ENCODE results near the gene GRK4. TPM values are rescaled to one million over a fixed set of nuclear protein-coding genes. Genes with fewer than 3 reads are reported as not detected.
"Not testable (repeated sequence)": the region's sequence is repeated elsewhere in the genome, so short reads cannot be mapped to it uniquely, and the experiment has no call there.

GRK4 gene
- total and polyA plus RNA-seq, 2 donors (not counting 1 experiment from before 2014, with no cell fraction given), result 0.73 to 2.3 TPM

GRCh38 chr4:3047464-3048286, 84.3 kb downstream of the GRK4 start:
- Histone ChIP-seq H3K27me3 (replicated peaks in 1 of 4; ENCODE audit: control extremely low read depth in 1 of 4, control insufficient read depth in 3 of 4, insufficient read depth in 4 of 4, low read length in 3 of 4) (no peaks in the 10 kb centered on the region), H3K9ac (ENCODE audit: low read length) (peak overlapping the region; percentile 48), H4K20me1 (ENCODE audit: control insufficient read depth, insufficient read depth, low read length, poor library complexity, severe bottlenecking) (no peaks in the 10 kb centered on the region), H3K4me3 (ENCODE audit: control extremely low read depth in 1 of 5, extremely low read depth in 1 of 5, insufficient read depth in 1 of 5, low read depth in 2 of 5, low read length in 4 of 5) (peak overlapping the region in 2 of 5 experiments; percentile 6 to 30), H2AFZ (ENCODE audit: insufficient read depth, low read depth, low read length, poor library complexity, severe bottlenecking) (peak overlapping the region; percentile 44), H3K9me3 (ENCODE audit: control extremely low read depth in 1 of 3, control insufficient read depth in 2 of 3, insufficient read depth in 1 of 3, low read length in 2 of 3) (peaks cover 0 to 12% (median 5%) of the 10 kb centered on the region in 3 donors), H3K27ac (ENCODE audit: low read length in 2 of 2) (peak overlapping the region; percentile 92 to 97), H3K4me2 (replicated peaks; ENCODE audit: low read depth, low read length, poor library complexity, severe bottlenecking) (peak overlapping the region; percentile 54), H3K79me2 (ENCODE audit: control insufficient read depth, insufficient read depth, low read length) (peaks cover 12% of the 10 kb centered on the region), H3K4me1 (ENCODE audit: control insufficient read depth in 2 of 2, insufficient read depth in 2 of 2, low read length in 2 of 2) (peaks cover 42 to 61% of the 10 kb centered on the region in 2 donors), H3K36me3 (replicated peaks in 1 of 2; ENCODE audit: control extremely low read depth in 1 of 2, control insufficient read depth in 1 of 2, extremely low read depth in 1 of 2, insufficient read depth in 2 of 2, low read length in 1 of 2) (no peaks in the 10 kb centered on the region)
- Mint-ChIP-seq H3K9me3 (ENCODE audit: insufficient read depth) (no peaks in the 10 kb centered on the region), H3K27me3 (no peaks in the 10 kb centered on the region), H3K4me3 (peak overlapping the region; percentile 71), H3K27ac (peak overlapping the region; percentile 91), H3K4me1 (peaks cover 44% of the 10 kb centered on the region)
- ATAC-seq (ENCODE audit: low read depth) (peak; percentile 92), DNase-seq (peak; percentile 95)
- 28% methylated on average over 12 of the region's 20 CpGs for WGBS (ENCODE audit: insufficient coverage)
- ChIA-PET CTCF (interaction anchor here (0.9 to 5.0 kb wide), 5 partner anchors 11 to 59 kb away, joined by 3 to 29 read pairs (median 3); no protein-coding TSS in a partner anchor), POLR2A (interaction anchor here (0.6 to 0.8 kb wide), 2 partner anchors 10 to 33 kb away, joined by 3 to 7 read pairs; no protein-coding TSS in a partner anchor)
- intact Hi-C loops (cut with micrococcal nuclease), result loop anchor here (1.0 to 10.0 kb wide), 11 partner anchors 9 to 437 kb away; partner anchors contain the start of genes ADD1, GRK4, HTT and HTT-AS
- TF ChIP-seq EZH2 (IDR thresholded peaks at IDR 0.05; ENCODE audit: borderline replicate concordance, insufficient read depth, low read depth, low read length, poor library complexity, severe bottlenecking) (no peak), CTCF (IDR thresholded peaks at IDR 0.05) (peak; percentile 78)

GRCh38 chr4:3051141-3051897, 87.9 kb downstream of the GRK4 start:
- H3K4me1 ChIP-seq (ENCODE audit: control insufficient read depth in 2 of 2, insufficient read depth in 2 of 2, low read length in 2 of 2), result peaks cover 14 to 25% of the 10 kb centered on the region in 2 donors
- ATAC-seq (ENCODE audit: low read depth); H2AFZ ChIP-seq (ENCODE audit: insufficient read depth, low read depth, low read length, poor library complexity, severe bottlenecking); H3K27ac Mint-ChIP-seq; DNase-seq; H4K20me1 ChIP-seq (ENCODE audit: control insufficient read depth, insufficient read depth, low read length, poor library complexity, severe bottlenecking); H3K27me3 Mint-ChIP-seq; intact Hi-C loops (cut with micrococcal nuclease); H3K4me3 ChIP-seq (ENCODE audit: control extremely low read depth in 1 of 5, extremely low read depth in 1 of 5, insufficient read depth in 1 of 5, low read depth in 2 of 5, low read length in 4 of 5); H3K27me3 ChIP-seq (replicated peaks in 1 of 4; ENCODE audit: control extremely low read depth in 1 of 4, control insufficient read depth in 3 of 4, insufficient read depth in 4 of 4, low read length in 3 of 4); H3K4me2 ChIP-seq (replicated peaks; ENCODE audit: low read depth, low read length, poor library complexity, severe bottlenecking); H3K9ac ChIP-seq (ENCODE audit: low read length); H3K4me3 Mint-ChIP-seq; H3K27ac ChIP-seq (ENCODE audit: low read length in 2 of 2); H3K9me3 Mint-ChIP-seq (ENCODE audit: insufficient read depth): not testable (repeated sequence)
- ChIA-PET POLR2A (interaction anchor here (0.7 kb wide), 1 partner anchor 244 kb away, joined by 3 read pairs; no protein-coding TSS in a partner anchor), CTCF (interaction anchor here (0.7 to 1.0 kb wide), 2 partner anchors 13 to 135 kb away, joined by 4 to 6 read pairs; no protein-coding TSS in a partner anchor)
- H3K9me3 ChIP-seq (ENCODE audit: control extremely low read depth in 1 of 3, control insufficient read depth in 2 of 3, insufficient read depth in 1 of 3, low read length in 2 of 3), result peaks cover 7 to 18% (median 13%) of the 10 kb centered on the region in 3 donors
- peaks cover 16% of the 10 kb centered on the region for H3K4me1 Mint-ChIP-seq
- H3K79me2 ChIP-seq (ENCODE audit: control insufficient read depth, insufficient read depth, low read length), result peaks cover 16% of the 10 kb centered on the region
- WGBS (ENCODE audit: insufficient coverage), result 100% methylated on average over 5 of the region's 12 CpGs
- H3K36me3 ChIP-seq (replicated peaks in 1 of 2; ENCODE audit: control extremely low read depth in 1 of 2, control insufficient read depth in 1 of 2, extremely low read depth in 1 of 2, insufficient read depth in 2 of 2, low read length in 1 of 2), result peaks cover 1 to 12% of the 10 kb centered on the region in 2 experiments
